GM23338 (cell line): ENCODE measurements around the gene TOB2. TPM values are rescaled to one million over a fixed set of nuclear protein-coding genes. Genes with fewer than 3 reads are reported as not detected.

ENCODE experiments used
- ATAC-seq: fragments of 200-7000 bp; cut with Tn5 transposase; 3 replicates; pipeline ENCODE4 v1.9.1; 2020
- DNase-seq: peaks from one replicate; pipeline ENCODE4 v3.0.0-alpha.2; 2015; ENCODE audit warnings: low spot score
- H2AFZ ChIP-seq: fragments of 200-600 bp; sonication (generic); 2 replicates; pipeline ENCODE4 v1.8.0; 2016; ENCODE audit warnings: antibody characterized with exemption, mild to moderate bottlenecking, moderate library complexity
- H3F3A ChIP-seq: fragments of 200-600 bp; sonication (generic); replicated peaks from 2 replicates; pipeline ENCODE4 v1.8.0; 2017; ENCODE audit warnings: antibody characterized with exemption, mixed run types, low read depth
- H3K27ac ChIP-seq: fragments of 200-600 bp; sonication (generic); 2 replicates; pipeline ENCODE4 v1.6.1; 2016; ENCODE audit warnings: low read depth
- H3K27me3 ChIP-seq: fragments of 200-600 bp; sonication (generic); 2 replicates; pipeline ENCODE4 v1.8.0; 2016; ENCODE audit warnings: mild to moderate bottlenecking, mixed run types, moderate library complexity; ENCODE audit not compliant: insufficient read depth
- H3K36me3 ChIP-seq: fragments of 200-600 bp; sonication (generic); 2 replicates; pipeline ENCODE4 v1.8.0; 2016; ENCODE audit warnings: mild to moderate bottlenecking; ENCODE audit not compliant: insufficient read depth
- H3K4me1 ChIP-seq: fragments of 200-600 bp; sonication (generic); 2 replicates; pipeline ENCODE4 v1.8.0; 2016; ENCODE audit warnings: mild to moderate bottlenecking, moderate library complexity; ENCODE audit not compliant: insufficient read depth
- H3K4me2 ChIP-seq: fragments of 200-600 bp; sonication (generic); 2 replicates; pipeline ENCODE4 v1.7.1; 2017; ENCODE audit warnings: mixed run types
- H3K4me3 ChIP-seq: fragments of 200-600 bp; sonication (generic); 2 replicates; pipeline ENCODE4 v1.6.1; 2016; ENCODE audit warnings: mixed run types
- H3K79me2 ChIP-seq: fragments of 200-600 bp; sonication (generic); replicated peaks from 2 replicates; pipeline ENCODE4 v1.8.0; 2017; ENCODE audit warnings: mild to moderate bottlenecking; ENCODE audit not compliant: insufficient read depth
- H3K9me2 ChIP-seq: fragments of 200-600 bp; sonication (generic); 2 replicates; pipeline ENCODE4 v1.8.0; 2017; ENCODE audit not compliant: insufficient read depth
- H4K20me1 ChIP-seq: fragments of 200-600 bp; sonication (generic); replicated peaks from 2 replicates; pipeline ENCODE4 v1.8.0; 2017; ENCODE audit warnings: mild to moderate bottlenecking; ENCODE audit not compliant: insufficient read depth
- H3K27ac Mint-ChIP-seq: 2 replicates; pipeline ENCODE4 v1.8.0; 2020; ENCODE audit warnings: inconsistent platforms, mild to moderate bottlenecking, moderate library complexity, mixed read lengths
- H3K27me3 Mint-ChIP-seq: 3 replicates; pipeline ENCODE4 v1.8.0; 2022; ENCODE audit warnings: low read depth, mild to moderate bottlenecking, moderate library complexity, mixed read lengths, inconsistent platforms; ENCODE audit not compliant: insufficient read depth, poor library complexity
- H3K36me3 Mint-ChIP-seq: 3 replicates; pipeline ENCODE4 v1.8.0; 2021; ENCODE audit warnings: low read depth, mild to moderate bottlenecking, inconsistent platforms, moderate library complexity, mixed read lengths
- H3K4me1 Mint-ChIP-seq: 3 replicates; pipeline ENCODE4 v1.8.0; 2020; ENCODE audit warnings: mild to moderate bottlenecking, inconsistent platforms, mixed read lengths
- H3K4me3 Mint-ChIP-seq: 3 replicates; pipeline ENCODE4 v1.8.0; 2021; ENCODE audit warnings: moderate library complexity, mild to moderate bottlenecking, inconsistent platforms, mixed read lengths
- H3K9me3 Mint-ChIP-seq: 3 replicates; pipeline ENCODE4 v1.8.0; 2020; ENCODE audit warnings: moderate library complexity, mild to moderate bottlenecking, inconsistent platforms, mixed read lengths
- CREB1 ChIP-seq: fragments of 250-450 bp; sonication (Bioruptor Pico); IDR thresholded peaks from 2 replicates; pipeline ENCODE4 v1.5.0; 2020; ENCODE audit warnings: low read depth, mild to moderate bottlenecking, moderate library complexity
- CTCF ChIP-seq, 2 experiments: fragments of 200-600 bp in 1 of 2; sonication (generic) in 1 of 2; conservative IDR thresholded peaks; 2 replicates each; pipeline versions ENCODE4 v1.5.1 to v1.6.1; 2016 to 2017; ENCODE audit warnings: antibody characterized with exemption in 2 of 2, low read depth in 2 of 2, mild to moderate bottlenecking in 2 of 2, moderate library complexity in 1 of 2
- ETS1 ChIP-seq: IDR thresholded peaks from 2 replicates; pipeline ENCODE4 v1.6.1; 2016; ENCODE audit warnings: antibody characterized with exemption
- EZH2 ChIP-seq: fragments of 200-600 bp; sonication (generic); IDR thresholded peaks from one replicate; pipeline ENCODE4 v1.8.0; 2017; ENCODE audit warnings: antibody characterized with exemption, mild to moderate bottlenecking, low read depth; ENCODE audit not compliant: unreplicated experiment
- EZH2phosphoT487 ChIP-seq: fragments of 200-600 bp; sonication (generic); IDR thresholded peaks from one replicate; pipeline ENCODE4 v1.8.1; 2018; ENCODE audit warnings: antibody characterized with exemption; ENCODE audit not compliant: unreplicated experiment
- JUNB ChIP-seq: IDR thresholded peaks from one replicate; pipeline ENCODE4 v1.6.1; 2016; ENCODE audit warnings: antibody characterized with exemption; ENCODE audit not compliant: unreplicated experiment
- NANOG ChIP-seq: IDR thresholded peaks from 2 replicates; pipeline ENCODE4 v1.6.1; 2016; ENCODE audit warnings: antibody characterized with exemption, borderline replicate concordance
- POLR2AphosphoS5 ChIP-seq: IDR thresholded peaks from 2 replicates; pipeline ENCODE4 v1.6.1; 2016; ENCODE audit warnings: antibody characterized with exemption, low read depth
- REST ChIP-seq: IDR thresholded peaks from one replicate; pipeline ENCODE4 v1.6.1; 2018; ENCODE audit warnings: antibody characterized with exemption; ENCODE audit not compliant: unreplicated experiment
- STAT1 ChIP-seq: IDR thresholded peaks from one replicate; pipeline ENCODE4 v1.6.1; 2016; ENCODE audit warnings: antibody characterized with exemption; ENCODE audit not compliant: unreplicated experiment
- ZNF114 ChIP-seq: fragments of 250-450 bp; sonication (Bioruptor Pico); IDR thresholded peaks from 2 replicates; pipeline ENCODE4 v1.5.0; 2020; ENCODE audit warnings: mild to moderate bottlenecking, moderate library complexity
- ZNF331 ChIP-seq: fragments of 250-450 bp; sonication (Bioruptor Pico); IDR thresholded peaks from 2 replicates; pipeline ENCODE4 v1.5.0; 2020; ENCODE audit warnings: low read depth, mild to moderate bottlenecking, moderate library complexity
- ZNF462 ChIP-seq: fragments of 250-450 bp; sonication (Bioruptor Pico); IDR thresholded peaks from 2 replicates; pipeline ENCODE4 v1.5.0; 2020; ENCODE audit warnings: mild to moderate bottlenecking, moderate library complexity
- polyA plus RNA-seq: library from polyadenylated mRNA; unstranded; fragments of >200 nt; fragmentation: Nextera tagmentation; extraction: Ambion mirVana; gene quantifications from 2 replicates; pipeline ENCODE4 v1.2.1, GENCODE V29; 2016
- total RNA-seq: library from RNA; depleted of rRNA; stranded (reverse); fragments of >200 nt; shearing (Covaris generic); gene quantifications from 2 replicates; pipeline ENCODE4 v1.2.3, GENCODE V29; 2014

TOB2 gene
- total and polyA plus RNA-seq, 2 experiments from 2014 or later = 27.3 to 47.2 TPM

- Histone ChIP-seq H3K4me3 (0 out of 2 replicates have a peak overlapping the region, but pooled peaks have one; percentile 9), H3K4me2 (peak overlapping the region; percentile 67), H4K20me1 (peaks cover 41% of the 10 kb centered on the region), H2AFZ (no peak overlapping the region), H3K36me3 (no peaks in the 10 kb centered on the region), H3K9me2 (no peaks in the 10 kb centered on the region), H3K4me1 (peaks cover 41% of the 10 kb centered on the region), H3K27me3 (no peaks in the 10 kb centered on the region), H3F3A (peaks cover 28% of the 10 kb centered on the region; the same call in 1 of the 2 replicates), H3K79me2 (peaks cover 98% of the 10 kb centered on the region), H3K27ac (peak overlapping the region; percentile 88)
- peaks cover 50% of the 10 kb centered on the region for H3K4me1 Mint-ChIP-seq
- no peak for TF ChIP-seq STAT1
- no peak for TF ChIP-seq REST
- TF ChIP-seq ZNF114 (CRISPR knock-in tag) = no peak
- no peak for TF ChIP-seq ZNF462 (CRISPR knock-in tag)
- no peak for TF ChIP-seq NANOG
- no peak for TF ChIP-seq CREB1 (CRISPR knock-in tag)
- no peak for TF ChIP-seq CTCF (conservative IDR thresholded peaks at IDR 0.05; ENCODE audit: low read depth in 2 of 2)
- TF ChIP-seq EZH2phosphoT487 = no peak
- TF ChIP-seq ETS1 = no peak
- no peak for TF ChIP-seq JUNB
- no peak for TF ChIP-seq POLR2AphosphoS5
- TF ChIP-seq EZH2 = no peak
- TF ChIP-seq ZNF331 (CRISPR knock-in tag) = no peak
- H3K4me3 Mint-ChIP-seq = peak overlapping the region; percentile 34; the same call in 2 of the 3 replicates
- H3K27me3 Mint-ChIP-seq = peaks cover 8% of the 10 kb centered on the region
- ATAC-seq (peak; percentile 5; the same call in 2 of the 3 replicates), DNase-seq (no peak)
- no peaks in the 10 kb centered on the region; the same call in 2 of the 3 replicates for H3K36me3 Mint-ChIP-seq
- no peaks in the 10 kb centered on the region for H3K9me3 Mint-ChIP-seq
- peak overlapping the region; percentile 61 for H3K27ac Mint-ChIP-seq
These were observed 34.7 kb upstream of the TOB2 start for GRCh38 chr22:41481131-41481830.
